Adrenal gland (tissue), 5 donors: ENCODE measurements around the gene APAF1.

Experiments
- POLR2A ChIP-seq, 2 donors: fragments of 450-650 bp; IDR thresholded peaks; one replicate each; pipeline ENCODE4 v1.6.1; 2017; ENCODE audit warnings: antibody characterized with exemption in 2 of 2, mild to moderate bottlenecking in 2 of 2, moderate library complexity in 1 of 2
- TF ChIP-seq, protein P1 (sequence below), 6 experiments: fragments of 450-650 bp in 4 of 6; fragments of 200-600 bp in 2 of 6; sonication (generic) in 1 of 6; IDR thresholded peaks; 1 replicate in 5 of 6; 2 replicates in 1 of 6; pipeline versions ENCODE4 v1.5.1 to v1.8.0; 2016 to 2021; ENCODE audit warnings: antibody characterized with exemption in 6 of 6, mild to moderate bottlenecking in 2 of 6, moderate library complexity in 1 of 6
- donor health status: DM: no; HTN: no; CAD: no.

DNA sequence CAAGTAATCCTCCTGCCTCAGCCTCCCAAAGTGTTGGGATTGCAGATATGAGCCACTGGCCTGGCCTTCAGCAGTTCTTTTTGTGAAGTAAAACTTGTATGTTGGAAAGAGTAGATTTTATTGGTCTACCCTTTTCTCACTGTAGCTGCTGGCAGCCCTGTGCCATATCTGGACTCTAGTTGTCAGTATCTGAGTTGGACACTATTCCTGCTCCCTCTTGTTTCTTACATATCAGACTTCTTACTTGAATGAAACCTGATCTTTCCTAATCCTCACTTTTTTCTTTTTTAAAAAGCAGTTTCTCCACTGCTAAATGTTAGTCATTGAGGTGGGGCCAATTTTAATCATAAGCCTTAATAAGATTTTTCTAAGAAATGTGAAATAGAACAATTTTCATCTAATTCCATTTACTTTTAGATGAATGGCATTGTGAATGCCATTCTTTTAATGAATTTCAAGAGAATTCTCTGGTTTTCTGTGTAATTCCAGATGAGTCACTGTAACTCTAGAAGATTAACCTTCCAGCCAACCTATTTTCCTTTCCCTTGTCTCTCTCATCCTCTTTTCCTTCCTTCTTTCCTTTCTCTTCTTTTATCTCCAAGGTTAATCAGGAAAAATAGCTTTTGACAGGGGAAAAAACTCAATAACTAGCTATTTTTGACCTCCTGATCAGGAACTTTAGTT lies 88.7 kb downstream of the APAF1 start:
- TF ChIP-seq, protein P1, sequence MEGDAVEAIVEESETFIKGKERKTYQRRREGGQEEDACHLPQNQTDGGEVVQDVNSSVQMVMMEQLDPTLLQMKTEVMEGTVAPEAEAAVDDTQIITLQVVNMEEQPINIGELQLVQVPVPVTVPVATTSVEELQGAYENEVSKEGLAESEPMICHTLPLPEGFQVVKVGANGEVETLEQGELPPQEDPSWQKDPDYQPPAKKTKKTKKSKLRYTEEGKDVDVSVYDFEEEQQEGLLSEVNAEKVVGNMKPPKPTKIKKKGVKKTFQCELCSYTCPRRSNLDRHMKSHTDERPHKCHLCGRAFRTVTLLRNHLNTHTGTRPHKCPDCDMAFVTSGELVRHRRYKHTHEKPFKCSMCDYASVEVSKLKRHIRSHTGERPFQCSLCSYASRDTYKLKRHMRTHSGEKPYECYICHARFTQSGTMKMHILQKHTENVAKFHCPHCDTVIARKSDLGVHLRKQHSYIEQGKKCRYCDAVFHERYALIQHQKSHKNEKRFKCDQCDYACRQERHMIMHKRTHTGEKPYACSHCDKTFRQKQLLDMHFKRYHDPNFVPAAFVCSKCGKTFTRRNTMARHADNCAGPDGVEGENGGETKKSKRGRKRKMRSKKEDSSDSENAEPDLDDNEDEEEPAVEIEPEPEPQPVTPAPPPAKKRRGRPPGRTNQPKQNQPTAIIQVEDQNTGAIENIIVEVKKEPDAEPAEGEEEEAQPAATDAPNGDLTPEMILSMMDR (IDR thresholded peaks at IDR 0.05): no peak
- TF ChIP-seq POLR2A (IDR thresholded peaks at IDR 0.05): no peak
